Stomach (tissue), 9 donors: ENCODE results near the gene ITGB3BP. TPM values are rescaled to one million over a fixed set of nuclear protein-coding genes. Genes with fewer than 3 reads are reported as not detected.

Source experiments
- DNase-seq, 2 donors: peaks; one replicate each; pipeline versions ENCODE4 v3.0.0 to v3.0.0-alpha.2; 2013 to 2019
- H3K27ac ChIP-seq, 5 donors: fragments of 200-600 bp in 4 of 5; sonication (generic) in 4 of 5; one replicate each; pipeline ENCODE4 v1.5.1; 2013 to 2019; ENCODE audit warnings: mild to moderate bottlenecking in 1 of 5, moderate library complexity in 1 of 5
- H3K27me3 ChIP-seq, 3 donors: fragments of 200-600 bp; sonication (generic); one replicate each; pipeline ENCODE4 v1.5.1; 2017 to 2019; ENCODE audit warnings: mixed run types in 1 of 3
- H3K36me3 ChIP-seq, 4 donors: fragments of 200-600 bp; sonication (generic); 1 replicate in 3 of 4; 2 replicates in 1 of 4; pipeline ENCODE4 v1.5.1; 2016 to 2019
- H3K4me1 ChIP-seq, 4 donors: fragments of 200-600 bp; sonication (generic); one replicate each; pipeline ENCODE4 v1.5.1; 2016 to 2019
- H3K4me3 ChIP-seq, 4 donors: fragments of 200-600 bp; sonication (generic) in 3 of 4; one replicate each; pipeline ENCODE4 v1.5.1; 2016 to 2019; ENCODE audit warnings: mild to moderate bottlenecking in 1 of 4
- H3K9me3 ChIP-seq, 4 donors: fragments of 200-600 bp; sonication (generic); one replicate each; pipeline ENCODE4 v1.5.1; 2016 to 2019
- CTCF ChIP-seq, 7 experiments: fragments of 450-650 bp in 4 of 7; fragments of 200-600 bp in 3 of 7; sonication (generic) in 3 of 7; IDR thresholded peaks; one replicate each; pipeline ENCODE4 v1.5.1; 2016 to 2019; ENCODE audit warnings: antibody characterized with exemption in 7 of 7, control low read depth in 2 of 7, mild to moderate bottlenecking in 1 of 7
- EP300 ChIP-seq: sonication (generic); formaldehyde crosslinking; IDR thresholded peaks from one replicate; pipeline ENCODE4 v1.6.1; 2017; ENCODE audit warnings: antibody characterized with exemption
- POLR2A ChIP-seq, 4 donors: fragments of 450-650 bp; IDR thresholded peaks; one replicate each; pipeline ENCODE4 v1.6.1; 2016; ENCODE audit warnings: antibody characterized with exemption in 4 of 4, control low read depth in 2 of 4, mild to moderate bottlenecking in 1 of 4, moderate library complexity in 1 of 4
- POLR2AphosphoS5 ChIP-seq, 3 donors: sonication (generic); formaldehyde crosslinking; IDR thresholded peaks; one replicate each; pipeline ENCODE4 v1.6.1; 2016; ENCODE audit warnings: antibody characterized with exemption in 3 of 3
- WGBS, 5 donors: extraction: QIAGEN DNeasy Blood & Tissue Kit in 3 of 5; methylation state at CpG; one replicate each; pipeline versions ENCODE4 v1.1.5 to v1.1.7; 2013 to 2018; 5-methylcytosine and 5-hydroxymethylcytosine counted together
- intact Hi-C: fragments of 100-400 bp; cut with DNase I; formaldehyde crosslinking; loops from one replicate; pipeline ENCODE4 v1.15.1; 2023; ENCODE audit warnings: low total_unique reads
- polyA plus RNA-seq, 3 donors: library from polyadenylated mRNA; stranded (reverse); fragments of 200-250 nt; gene quantifications; one replicate each; pipeline ENCODE4 v1.2.3, GENCODE V29; 2013
- total RNA-seq, 5 donors: library from RNA; depleted of rRNA; stranded (reverse); fragments of >200 nt; gene quantifications; one replicate each; pipeline versions ENCODE4 v1.1.0 to v1.2.3, GENCODE V29; 2014 to 2016
- donor health status: healthy with polysubstance abuse.
- donor health status: Bipolar disorder and iron deficiency.
- donor health status: healthy.

ITGB3BP gene
- total and polyA plus RNA-seq, 8 donors: 6.4 to 36.9 (median 21.3) TPM; not detected in 1

GRCh38 chr1:63442141-63442475, 80.9 kb downstream of the ITGB3BP start:
- intact Hi-C loops: no loop called here
- Histone ChIP-seq H3K36me3 (no peaks in the 10 kb centered on the region), H3K27ac (no peak overlapping the region), H3K4me3 (no peak overlapping the region), H3K27me3 (no peaks in the 10 kb centered on the region), H3K4me1 (no peaks in the 10 kb centered on the region), H3K9me3 (no peaks in the 10 kb centered on the region)
- DNase-seq: peak in 1 of 2 donors; percentile 13
- no peak for TF ChIP-seq POLR2AphosphoS5 (IDR thresholded peaks at IDR 0.05)
- TF ChIP-seq CTCF (IDR thresholded peaks at IDR 0.05): no peak
- no peak for TF ChIP-seq POLR2A (IDR thresholded peaks at IDR 0.05)
- TF ChIP-seq EP300: no peak

- 61 to 80% (median 74%) methylated on average over 4 of the region's 4 CpGs for WGBS, 5 donors
- intact Hi-C loops: loop anchor here (10.0 kb wide), 1 partner anchor 100 kb away; no protein-coding TSS in a partner anchor
Measured at GRCh38 chr1:63435161-63435560, 87.9 kb downstream of the ITGB3BP start.

GRCh38 chr1:63429281-63429680, 93.7 kb downstream of the ITGB3BP start:
- intact Hi-C loops: no loop called here
- no peak for DNase-seq
- Histone ChIP-seq H3K9me3 (peaks cover 0 to 26% (median 18%) of the 10 kb centered on the region in 4 donors), H3K36me3 (peaks cover 0 to 32% (median 23%) of the 10 kb centered on the region in 4 donors), H3K27me3 (no peaks in the 10 kb centered on the region), H3K27ac (no peak overlapping the region), H3K4me3 (no peak overlapping the region), H3K4me1 (no peaks in the 10 kb centered on the region)
- TF ChIP-seq POLR2AphosphoS5 (IDR thresholded peaks at IDR 0.05) (no peak), EP300 (no peak), CTCF (IDR thresholded peaks at IDR 0.05) (no peak), POLR2A (IDR thresholded peaks at IDR 0.05) (no peak)

More at GRCh38 chr1:63435161-63435560, 87.9 kb downstream of the ITGB3BP start:
- no peak overlapping the region for H3K4me3 ChIP-seq
- no peak for TF ChIP-seq CTCF (IDR thresholded peaks at IDR 0.05)
- TF ChIP-seq POLR2A (IDR thresholded peaks at IDR 0.05): no peak
- TF ChIP-seq POLR2AphosphoS5 (IDR thresholded peaks at IDR 0.05): no peak
- peak in 1 of 2 donors; percentile 6 for DNase-seq
- H3K36me3 ChIP-seq: peaks cover 0 to 13% (median 7%) of the 10 kb centered on the region in 4 donors
- no peak overlapping the region for H3K27ac ChIP-seq
- peaks cover 0 to 14% (median 9%) of the 10 kb centered on the region in 4 donors for H3K9me3 ChIP-seq
- no peaks in the 10 kb centered on the region for H3K27me3 ChIP-seq
- no peaks in the 10 kb centered on the region for H3K4me1 ChIP-seq

GRCh38 chr1:63428815-63429214, 94.2 kb downstream of the ITGB3BP start:
- Histone ChIP-seq H3K27me3 (no peaks in the 10 kb centered on the region), H3K4me3 (no peak overlapping the region), H3K4me1 (no peaks in the 10 kb centered on the region), H3K36me3 (peaks cover 0 to 32% (median 23%) of the 10 kb centered on the region in 4 donors), H3K27ac (no peak overlapping the region), H3K9me3 (peaks cover 0 to 26% (median 18%) of the 10 kb centered on the region in 4 donors)
- TF ChIP-seq POLR2AphosphoS5 (IDR thresholded peaks at IDR 0.05): no peak
- TF ChIP-seq EP300: no peak
- TF ChIP-seq POLR2A (IDR thresholded peaks at IDR 0.05): no peak
- no peak for TF ChIP-seq CTCF (IDR thresholded peaks at IDR 0.05)
- DNase-seq: no peak
- intact Hi-C loops: no loop called here
